ENCODE data around the gene CACNA1C.
A peak's percentile ranks its signal among the peaks of the same experiment; 100 is the strongest.

CACNA1C gene

GRCh38 chr12:2552000-2552756 lies 499.4 kb downstream of the CACNA1C start:
- DNase-seq (ENCODE audit: low read depth in 2 of 2) = no peak

DNA sequence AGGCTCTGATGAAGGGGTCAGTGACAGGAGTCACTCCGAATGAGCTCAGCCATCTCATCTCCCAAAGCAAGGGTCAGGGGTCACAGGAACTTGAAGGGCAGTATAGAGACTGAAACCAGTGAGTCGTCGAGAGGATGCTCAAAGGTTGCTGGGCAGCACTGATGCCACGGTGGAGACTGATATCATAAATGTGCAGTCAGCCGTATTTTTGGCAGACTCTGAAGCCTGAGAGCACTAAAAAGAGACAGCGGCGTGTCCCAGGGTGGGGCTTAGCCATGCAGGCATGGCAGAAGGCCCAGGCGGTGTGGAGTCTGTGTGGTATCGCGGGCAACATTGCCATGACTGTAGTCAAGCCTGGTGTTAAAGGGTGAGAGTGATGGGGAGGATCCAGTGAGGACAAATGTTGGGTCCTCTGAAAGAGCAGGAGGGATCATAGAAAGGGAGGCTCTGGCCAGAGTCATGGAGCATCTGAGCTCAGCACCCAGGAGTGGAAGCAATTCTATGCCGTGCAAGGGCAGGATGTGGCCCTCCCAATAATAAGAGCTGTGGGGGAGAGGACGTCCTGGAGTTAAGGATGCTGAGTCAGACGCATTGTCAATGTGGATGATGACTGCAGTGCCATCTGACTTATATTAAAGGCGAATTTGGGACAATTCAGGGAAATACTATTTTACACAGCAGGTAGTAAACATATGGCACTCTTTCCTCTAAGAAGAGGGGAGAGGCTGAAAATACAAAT lies 500.8 kb downstream of the CACNA1C start:
- no peak for DNase-seq (ENCODE audit: low read depth in 2 of 2)

DNA sequence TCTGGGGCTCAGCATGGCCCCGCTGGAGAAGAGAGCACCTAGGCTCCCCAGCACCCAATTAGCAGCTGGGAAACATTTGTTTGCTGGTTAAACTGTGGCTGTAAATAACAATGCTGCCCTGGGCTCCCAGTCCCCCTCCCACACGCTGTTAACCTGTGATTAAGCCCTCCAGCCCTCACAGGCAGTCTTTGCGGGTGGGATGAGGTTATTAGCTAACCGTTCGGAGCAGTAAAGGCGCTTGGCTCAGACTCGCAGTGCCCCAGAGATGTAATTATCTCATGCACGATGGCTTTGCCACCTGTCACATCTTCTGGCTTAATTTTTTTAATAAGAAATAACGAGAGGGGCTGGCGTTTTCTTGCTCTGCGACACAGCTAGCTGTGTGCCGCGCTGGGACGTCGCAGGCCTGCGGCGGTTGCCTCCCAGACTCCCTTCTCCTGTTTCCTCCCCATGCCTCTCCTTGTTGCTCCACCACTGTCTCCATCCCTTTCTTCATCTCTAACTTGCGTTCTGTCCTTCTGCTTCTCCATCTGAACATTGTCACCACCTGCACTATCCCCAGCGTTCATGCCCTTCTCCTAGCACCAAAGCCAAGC lies 502.8 kb downstream of the CACNA1C start:
- DNase-seq (ENCODE audit: low read depth in 2 of 2) = no peak

DNA sequence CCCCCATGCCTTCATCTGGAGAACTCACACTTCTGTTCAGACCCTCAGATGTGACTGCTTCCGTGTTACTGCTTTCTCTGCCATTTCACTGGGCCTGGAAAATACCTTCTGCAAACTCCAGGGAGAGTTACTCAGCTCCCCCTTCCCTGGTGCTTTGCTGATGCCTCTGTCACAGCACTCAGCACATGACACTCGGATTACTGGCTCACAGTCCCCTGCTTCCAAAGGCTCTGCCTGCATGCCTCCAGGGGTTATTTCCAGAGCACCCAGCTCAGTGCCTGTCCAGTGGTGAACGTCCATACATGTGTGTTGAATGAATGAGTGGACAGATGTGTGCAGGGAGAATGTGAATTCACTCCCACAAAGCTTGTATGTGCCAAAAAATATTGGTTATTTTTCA lies 504.8 kb downstream of the CACNA1C start:
- DNase-seq (ENCODE audit: low read depth in 2 of 2) = no peak

DNA sequence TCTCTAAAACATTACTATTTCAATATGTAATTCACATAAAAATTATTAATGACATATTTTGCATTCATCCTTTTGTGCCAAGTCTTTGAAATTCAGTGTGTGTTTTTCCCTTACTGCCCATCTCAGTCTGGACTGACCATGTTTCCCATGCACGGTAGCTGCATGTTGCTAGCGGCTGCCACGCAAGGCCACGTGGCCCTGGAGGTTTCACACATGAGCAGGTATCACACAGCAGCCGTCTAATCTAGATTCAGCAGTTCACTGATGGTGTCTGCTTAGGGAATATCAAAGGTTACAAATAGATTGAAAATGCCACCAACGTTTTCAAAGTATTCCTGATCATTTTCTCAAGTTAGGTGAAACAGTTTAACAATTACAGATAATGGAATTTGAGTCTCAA lies 507.1 kb downstream of the CACNA1C start:
- no peak for DNase-seq (ENCODE audit: low read depth in 2 of 2)

- no peak for DNase-seq (ENCODE audit: low read depth in 2 of 2)
Measured at GRCh38 chr12:2560356-2560755, 507.6 kb downstream of the CACNA1C start.

- DNase-seq (ENCODE audit: low read depth in 2 of 2) = no peak
Measured at GRCh38 chr12:2561367-2561766, 508.6 kb downstream of the CACNA1C start.

DNA sequence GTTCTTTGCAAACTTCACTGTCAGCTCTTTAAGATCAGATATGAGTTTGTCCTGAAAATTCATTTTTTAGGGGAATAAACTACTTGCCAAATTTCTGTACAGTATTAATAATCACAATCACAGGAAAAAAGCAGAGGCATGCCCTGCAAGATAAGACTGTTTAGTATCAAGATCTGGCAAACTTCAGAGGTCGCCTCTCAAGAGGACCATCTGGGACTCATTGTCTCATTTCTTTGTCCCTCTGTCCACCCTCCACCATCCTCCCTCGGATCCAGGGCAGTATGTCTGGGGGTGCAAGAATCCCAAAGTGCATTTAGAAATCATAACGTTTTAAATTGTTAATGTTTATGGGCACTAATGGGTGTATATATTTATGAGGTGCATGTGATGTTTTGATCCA lies 509.6 kb downstream of the CACNA1C start:
- no peak for DNase-seq (ENCODE audit: low read depth in 2 of 2)

DNA sequence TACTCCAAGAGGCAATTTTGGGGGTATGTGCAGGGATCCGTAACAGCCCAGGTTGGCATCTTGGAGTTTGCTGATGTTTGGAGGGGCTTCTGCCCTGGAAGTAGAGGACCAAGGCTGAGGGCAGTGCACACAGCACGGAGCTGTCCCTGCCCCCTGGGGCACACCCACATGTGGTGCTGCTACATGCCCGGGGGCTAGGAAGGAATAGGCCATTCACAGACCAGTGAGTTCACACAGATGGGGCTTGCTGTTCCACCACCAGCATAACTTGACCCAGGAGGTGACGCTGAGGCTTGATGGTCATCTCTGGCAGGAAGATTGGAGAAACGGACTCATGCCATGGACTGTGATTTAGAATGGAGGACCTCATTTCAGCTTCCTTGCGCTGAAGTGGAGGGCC lies 510.9 kb downstream of the CACNA1C start:
- no peak for DNase-seq (ENCODE audit: low read depth in 2 of 2)

DNA sequence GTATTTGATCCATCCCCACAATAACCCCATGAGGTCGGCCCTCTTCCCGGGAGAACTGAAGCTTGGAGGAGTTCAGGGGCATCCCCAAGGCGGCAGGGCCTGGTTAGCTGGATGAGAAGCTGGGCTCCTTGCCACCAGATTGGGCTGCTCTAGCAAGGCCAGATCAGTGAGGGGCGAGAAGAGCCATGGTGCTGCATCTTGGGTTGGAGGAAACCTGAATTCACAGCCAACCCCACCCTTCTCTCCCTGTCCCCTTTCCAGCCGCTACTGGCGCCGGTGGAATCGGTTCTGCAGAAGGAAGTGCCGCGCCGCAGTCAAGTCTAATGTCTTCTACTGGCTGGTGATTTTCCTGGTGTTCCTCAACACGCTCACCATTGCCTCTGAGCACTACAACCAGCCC lies 513.4 kb downstream of the CACNA1C start:
- DNase-seq (ENCODE audit: low read depth in 2 of 2) = no peak

GRCh38 chr12:2567711-2568110 lies 514.9 kb downstream of the CACNA1C start:
- no peak for DNase-seq (ENCODE audit: low read depth in 2 of 2)

DNA sequence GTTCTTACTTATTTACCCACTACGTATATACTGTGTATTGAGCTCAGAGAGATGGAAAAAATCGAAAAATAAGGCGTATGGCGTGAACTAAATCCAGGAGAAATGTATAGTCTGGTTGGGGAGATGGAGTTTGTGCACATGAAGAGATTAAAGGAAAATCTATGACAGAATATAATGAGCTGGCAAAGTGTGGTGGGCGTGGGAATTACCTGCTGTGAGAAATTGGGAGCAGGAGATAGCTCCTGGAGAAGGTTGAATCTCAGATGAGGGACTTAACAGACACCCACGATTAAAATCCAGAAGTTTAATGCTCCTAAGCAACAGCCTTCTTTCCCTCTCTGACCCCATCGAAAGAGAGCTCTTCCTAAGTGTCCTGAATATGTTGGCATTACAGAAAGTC lies 517.8 kb downstream of the CACNA1C start:
- no peak for DNase-seq (ENCODE audit: low read depth in 2 of 2)

DNA sequence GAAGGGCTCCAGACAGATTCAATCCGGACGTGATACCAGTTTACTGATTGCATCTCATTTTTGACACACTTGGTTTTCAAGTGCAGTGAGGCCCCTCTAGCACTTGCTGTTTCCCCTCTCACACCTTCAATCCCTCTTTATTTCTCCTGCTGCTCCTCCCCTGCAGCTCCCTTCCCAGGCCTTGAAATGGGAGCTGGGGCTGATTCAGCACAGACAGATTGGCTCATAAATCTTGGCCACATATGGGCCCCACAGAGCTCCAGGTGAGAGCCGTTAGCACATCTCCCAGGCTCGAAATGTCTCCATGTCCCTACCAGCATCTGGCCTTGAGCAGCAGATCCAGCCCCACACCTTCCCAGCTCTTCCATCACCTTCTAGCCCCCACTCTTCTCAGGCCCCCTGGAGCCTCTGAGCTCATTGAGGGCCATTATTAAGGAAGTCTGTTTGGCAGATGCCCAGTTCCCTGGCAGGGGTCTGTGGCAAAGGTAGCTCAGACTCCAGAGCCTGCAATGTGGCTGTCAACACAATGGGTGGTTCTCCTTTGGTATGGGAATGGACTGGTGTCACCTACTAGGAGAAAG lies 521.7 kb downstream of the CACNA1C start:
- no peak for DNase-seq (ENCODE audit: low read depth in 2 of 2)

GRCh38 chr12:2575245-2575644 lies 522.5 kb downstream of the CACNA1C start:
- DNase-seq (ENCODE audit: low read depth in 2 of 2) = no peak

DNA sequence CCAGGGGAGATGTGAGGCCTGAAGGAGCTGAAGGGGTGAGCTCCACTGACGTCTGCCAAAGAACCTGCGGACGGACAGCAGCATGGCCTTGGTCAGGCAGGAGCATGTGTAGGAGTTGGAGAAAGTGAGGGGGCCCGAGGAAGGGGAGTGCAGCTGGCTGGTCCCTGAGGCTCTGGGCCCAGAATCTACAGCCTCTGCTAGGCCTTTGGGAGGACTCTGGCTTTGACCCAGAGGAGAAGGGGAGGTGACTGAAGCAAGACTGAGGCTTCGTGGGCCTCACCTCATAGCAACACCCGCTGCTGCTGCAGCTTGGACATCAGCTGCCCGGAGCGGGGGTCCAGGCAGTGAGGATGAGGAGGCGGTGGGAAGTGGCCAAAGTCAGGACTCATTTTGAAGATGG lies 525.4 kb downstream of the CACNA1C start:
- DNase-seq (ENCODE audit: low read depth in 2 of 2) = no peak

DNA sequence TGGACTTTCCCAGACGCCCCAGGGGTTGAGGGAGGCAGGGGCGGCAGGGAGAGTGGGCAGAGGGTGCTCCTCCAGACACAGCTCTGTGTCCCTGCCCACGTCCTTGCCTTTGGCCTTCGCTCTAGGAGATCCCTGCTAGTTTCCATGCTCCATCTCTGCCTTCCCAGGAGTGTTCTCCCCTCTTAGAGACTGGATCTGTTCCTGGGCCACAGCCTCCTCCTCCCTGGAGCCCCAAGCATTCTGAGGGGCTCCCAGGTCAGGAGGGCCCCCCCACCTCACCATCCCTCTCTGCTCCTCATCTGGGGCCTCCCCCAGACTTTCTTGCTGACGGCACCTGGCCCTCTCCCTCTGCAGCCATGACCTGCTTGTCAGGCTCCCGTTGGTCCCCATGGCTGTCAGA lies 526.0 kb downstream of the CACNA1C start:
- DNase-seq (ENCODE audit: low read depth in 2 of 2) = no peak

GRCh38 chr12:2580821-2581220 lies 528.0 kb downstream of the CACNA1C start:
- DNase-seq (ENCODE audit: low read depth in 2 of 2) = no peak

DNA sequence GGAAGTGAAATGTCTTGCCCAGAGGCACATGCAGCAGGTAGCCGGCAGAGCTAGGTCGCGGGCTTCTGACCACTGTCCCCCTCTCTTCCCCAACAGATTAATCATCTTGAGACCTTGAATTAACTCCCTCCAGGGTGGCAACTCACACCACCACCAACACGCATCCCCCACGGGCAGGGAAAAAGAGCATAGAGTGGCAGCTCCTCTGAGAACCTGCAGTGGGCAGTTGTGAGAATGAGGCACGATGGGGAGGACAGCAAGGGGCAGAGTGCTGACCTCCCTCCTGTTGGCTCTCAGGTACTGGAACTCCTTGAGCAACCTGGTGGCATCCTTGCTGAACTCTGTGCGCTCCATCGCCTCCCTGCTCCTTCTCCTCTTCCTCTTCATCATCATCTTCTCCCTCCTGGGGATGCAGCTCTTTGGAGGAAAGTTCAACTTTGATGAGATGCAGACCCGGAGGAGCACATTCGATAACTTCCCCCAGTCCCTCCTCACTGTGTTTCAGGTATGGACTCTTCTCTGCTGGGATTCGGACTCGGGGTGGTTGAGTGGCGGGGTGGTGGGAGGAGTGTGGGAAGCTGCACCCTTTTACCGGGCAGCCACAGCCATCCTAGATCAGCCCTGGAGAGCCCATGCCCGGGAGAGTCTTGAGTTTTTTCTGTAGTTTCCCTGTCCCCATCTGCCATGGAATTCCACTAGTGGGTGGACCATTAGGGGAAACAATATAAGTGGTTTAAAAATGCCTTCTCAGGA lies 528.7 kb downstream of the CACNA1C start:
- no peak for DNase-seq (ENCODE audit: low read depth in 2 of 2)

GRCh38 chr12:2582631-2583030 lies 529.8 kb downstream of the CACNA1C start:
- no peak for DNase-seq (ENCODE audit: low read depth in 2 of 2)

DNA sequence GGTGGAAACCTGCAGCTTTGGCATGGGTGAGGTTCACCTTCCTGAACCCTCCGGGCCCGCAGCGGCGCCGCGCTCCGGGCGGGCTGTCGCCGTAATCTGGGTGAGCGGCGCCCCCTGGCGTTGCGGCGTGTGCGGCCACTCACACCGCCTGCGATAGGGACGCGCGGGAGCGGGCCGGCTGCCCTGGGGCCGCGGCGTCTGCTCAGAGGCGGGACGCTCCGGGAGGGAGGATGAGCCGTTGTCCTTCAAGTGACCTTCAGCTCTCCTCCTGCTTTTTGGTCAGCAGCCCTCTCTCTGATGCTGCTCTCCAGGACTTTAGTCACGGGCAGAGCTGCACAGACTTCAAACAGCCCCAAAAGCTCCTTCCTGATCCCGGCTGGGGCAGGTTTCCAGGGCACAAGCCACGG lies 530.3 kb downstream of the CACNA1C start:
- peak; percentile 3 to 15 for DNase-seq (ENCODE audit: low read depth in 2 of 2)

- no peak for DNase-seq (ENCODE audit: low read depth in 2 of 2)
Measured at GRCh38 chr12:2583642-2584401, 531.0 kb downstream of the CACNA1C start.
